Activated effector memory CD4-positive, alpha-beta T cell treated with anti-CD3 and anti-CD28 coated beads, Interleukin-2, amount 50 U/mL, for 16 hours (primary cell): ENCODE data around the gene GRM1.

ENCODE experiments used
- DNase-seq: peaks from one replicate; pipeline ENCODE4 v3.0.0-alpha.2; 2020

Gene GRM1

GRCh38 chr6:146100776-146101175 is 71.9 kb downstream of the GRM1 start:
- no peak for DNase-seq

DNA sequence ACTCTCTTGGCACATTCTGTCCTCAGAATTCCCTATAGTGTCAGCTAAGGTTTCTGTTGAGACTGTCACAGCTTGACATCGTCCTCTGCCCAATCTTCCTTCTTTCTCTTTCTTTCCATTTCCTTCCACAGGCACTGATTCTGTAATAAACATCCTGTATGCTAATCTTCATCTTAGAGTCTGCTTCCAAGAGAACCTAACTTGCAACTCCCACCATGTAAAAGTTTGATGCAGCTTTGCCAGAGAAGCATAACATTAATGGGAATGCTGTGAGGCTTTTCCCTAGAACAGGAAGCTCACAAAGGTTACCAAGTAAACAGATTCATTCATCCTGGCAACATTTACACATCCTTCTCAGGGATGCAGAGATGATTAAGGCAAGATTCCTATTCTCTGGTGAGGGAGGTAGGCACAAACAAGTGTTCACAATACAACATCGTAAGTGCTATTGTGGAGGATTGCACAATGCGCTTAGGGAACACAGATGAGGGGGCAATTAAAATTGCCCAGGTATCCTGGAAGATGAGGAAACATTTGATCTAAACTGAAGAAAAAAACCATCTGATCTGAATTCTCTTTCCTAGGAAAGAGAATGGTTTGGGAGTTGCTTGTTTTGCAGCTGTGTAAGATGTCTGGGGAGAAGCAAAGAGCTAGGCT is 74.7 kb downstream of the GRM1 start:
- no peak for DNase-seq

DNA sequence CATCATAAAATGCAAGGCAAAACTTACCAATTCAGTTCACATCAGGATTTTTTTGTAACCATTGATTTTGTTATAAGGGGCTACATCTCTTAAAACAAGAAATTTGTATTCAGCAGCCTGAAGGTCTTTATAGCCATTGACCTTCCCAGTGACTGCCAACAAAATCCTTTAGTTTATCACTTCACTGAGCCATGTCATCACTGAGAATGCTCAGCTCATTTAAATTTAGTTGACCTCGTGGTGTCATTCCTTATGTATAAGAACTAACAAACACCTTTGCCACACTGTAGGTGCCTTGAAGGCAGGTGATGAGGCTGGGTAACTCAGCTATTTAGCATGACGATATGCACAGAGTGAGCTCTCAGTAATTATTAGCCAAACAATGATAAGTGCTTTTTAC is 77.7 kb downstream of the GRM1 start:
- no peak for DNase-seq

GRCh38 chr6:146110990-146111389 is 82.1 kb downstream of the GRM1 start:
- DNase-seq, result no peak

- no peak for DNase-seq
These were observed 83.1 kb downstream of the GRM1 start for GRCh38 chr6:146111881-146112450.

DNA sequence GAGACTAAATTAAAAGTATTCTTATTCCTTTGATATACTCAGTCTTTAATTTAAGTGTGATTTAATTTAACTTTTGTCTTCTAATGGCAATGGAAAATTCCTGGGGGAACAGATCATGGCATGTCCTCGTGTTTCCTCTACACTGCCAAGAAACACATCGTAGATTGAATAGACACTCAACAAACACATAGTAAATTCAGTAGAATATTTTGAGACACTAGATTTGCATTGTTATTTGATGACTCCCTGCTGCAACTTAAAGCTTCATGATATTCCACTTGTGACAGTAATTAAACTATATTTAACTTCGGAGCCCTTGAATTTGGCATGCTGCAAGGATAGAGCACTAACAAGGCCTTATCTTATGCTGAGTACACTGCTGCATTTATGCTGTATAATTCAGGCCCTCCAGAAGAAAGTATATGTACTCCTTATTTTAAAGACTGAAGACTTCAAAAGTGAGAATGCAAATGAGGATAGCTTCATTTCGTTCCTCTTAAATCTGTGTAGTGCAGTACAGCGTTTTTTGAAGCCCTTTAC is 84.3 kb downstream of the GRM1 start:
- no peak for DNase-seq

GRCh38 chr6:146123616-146124015 is 94.8 kb downstream of the GRM1 start:
- DNase-seq, result no peak

- no peak for DNase-seq
These were observed 98.8 kb downstream of the GRM1 start for GRCh38 chr6:146127447-146128215.

DNA sequence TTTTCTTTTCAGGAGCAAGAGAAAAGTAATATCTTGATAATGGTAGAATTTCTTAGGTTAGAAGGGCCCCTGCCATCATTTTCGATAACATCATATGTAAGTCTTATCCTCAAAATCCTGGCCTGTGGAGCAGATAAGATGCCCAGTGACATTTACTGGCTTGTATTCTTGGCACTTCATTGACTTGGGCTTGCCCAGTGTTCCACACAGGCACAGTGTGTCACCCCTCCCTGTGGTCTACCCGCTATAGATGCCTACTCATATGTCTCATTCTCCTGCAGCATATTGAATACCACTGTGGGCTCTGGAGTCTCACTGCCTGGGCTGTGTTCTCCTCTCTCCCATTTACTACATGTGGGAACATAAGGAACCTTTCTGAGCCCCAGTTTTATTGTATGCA is 105.0 kb downstream of the GRM1 start:
- DNase-seq, result no peak

GRCh38 chr6:146135167-146135566 is 106.3 kb downstream of the GRM1 start:
- DNase-seq, result no peak

DNA sequence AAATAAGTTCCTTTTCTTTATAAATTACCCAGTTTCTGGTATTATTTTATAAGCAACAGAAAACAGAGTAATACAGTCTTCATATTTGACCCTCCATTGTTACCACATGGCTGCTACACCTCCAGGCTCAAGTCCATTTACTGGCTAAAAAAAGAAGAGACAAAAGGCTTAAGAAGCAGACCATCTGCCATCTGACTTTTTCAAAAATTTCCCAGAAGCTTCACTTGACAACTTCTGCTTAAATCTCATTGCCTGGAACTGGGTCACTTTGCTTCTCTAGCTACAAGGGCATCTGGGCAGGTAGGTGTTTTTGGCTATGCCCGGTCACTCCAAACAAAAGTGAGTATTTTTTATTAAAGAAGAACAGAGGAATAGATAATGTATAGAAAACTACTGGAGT is 118.0 kb downstream of the GRM1 start:
- no peak for DNase-seq

DNA sequence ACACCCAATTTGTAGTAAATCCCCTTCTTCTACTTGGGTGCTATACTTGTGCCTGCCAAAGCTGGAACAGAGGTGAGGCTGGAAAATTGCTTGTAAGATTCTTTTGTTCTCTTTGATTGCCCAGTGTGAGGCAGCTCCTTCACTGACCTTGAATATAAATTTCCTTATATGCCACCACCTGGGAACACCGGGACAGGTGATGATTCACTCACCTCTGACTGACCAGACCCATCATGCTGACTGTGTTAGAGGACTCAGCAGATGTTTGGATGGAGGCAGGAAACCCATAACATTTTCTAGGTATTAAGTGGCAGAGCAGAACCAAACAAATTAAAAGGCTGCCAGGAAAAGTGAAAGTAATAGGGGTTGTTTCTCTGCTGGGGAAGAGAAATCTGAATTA is 120.9 kb downstream of the GRM1 start:
- no peak for DNase-seq

GRCh38 chr6:146153040-146153758 is 124.3 kb downstream of the GRM1 start:
- no peak for DNase-seq

DNA sequence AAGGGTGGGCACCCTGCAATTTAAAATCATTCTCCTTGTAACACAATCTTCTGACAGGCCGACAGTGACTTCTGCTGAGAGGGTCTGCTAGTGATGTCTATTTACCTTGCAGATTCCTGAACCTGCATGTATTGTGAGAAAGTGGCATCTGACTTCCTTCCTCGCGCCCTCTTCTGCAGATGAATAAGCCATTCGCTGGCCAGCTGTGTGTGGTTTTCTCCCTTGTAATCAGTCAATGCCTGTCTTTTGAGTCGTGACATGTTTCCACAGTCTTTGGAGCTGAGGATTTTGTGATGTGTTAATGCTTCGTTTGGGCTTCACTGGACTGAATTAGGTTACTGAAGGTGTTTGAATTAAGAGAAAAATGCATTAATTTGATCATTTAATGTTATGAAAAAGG is 125.3 kb downstream of the GRM1 start:
- no peak for DNase-seq

DNA sequence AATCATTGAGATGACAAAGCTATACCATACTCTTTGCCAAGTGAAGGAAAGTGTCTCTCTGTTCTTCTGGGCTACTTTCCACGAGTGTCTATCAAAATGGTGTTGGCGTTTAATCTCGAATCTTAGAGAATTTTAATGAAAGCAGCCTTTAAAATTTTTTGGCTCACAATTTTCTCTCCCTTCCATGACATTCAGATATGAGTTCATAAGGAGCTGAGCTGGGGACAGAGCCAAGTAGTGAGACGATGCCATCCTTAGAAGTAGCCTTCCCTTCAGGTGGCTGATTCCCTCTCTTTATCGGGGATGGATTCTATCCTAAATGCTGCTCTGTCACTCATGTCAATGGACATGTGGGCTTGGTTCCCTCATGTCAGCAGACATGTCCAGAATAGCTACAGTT is 132.8 kb downstream of the GRM1 start:
- no peak for DNase-seq

DNA sequence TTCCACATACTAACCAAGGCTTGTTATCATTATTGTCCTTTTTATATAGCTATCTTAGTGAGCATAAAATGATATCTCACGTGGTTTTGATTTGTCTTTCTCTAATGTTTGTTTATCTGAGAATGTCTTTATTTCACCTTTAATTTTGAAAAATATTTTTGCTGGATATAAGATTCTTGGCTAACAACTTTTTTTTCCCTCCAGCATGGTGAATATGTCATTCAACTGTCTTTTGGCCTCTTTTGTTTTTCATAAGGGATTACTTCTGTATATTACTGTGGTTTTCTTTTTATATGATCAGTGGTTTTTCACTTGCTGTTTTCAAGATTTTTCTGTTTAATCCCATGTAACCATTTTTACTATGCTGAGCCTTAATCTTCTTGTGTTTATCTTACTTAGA is 141.0 kb downstream of the GRM1 start:
- DNase-seq, result no peak

DNA sequence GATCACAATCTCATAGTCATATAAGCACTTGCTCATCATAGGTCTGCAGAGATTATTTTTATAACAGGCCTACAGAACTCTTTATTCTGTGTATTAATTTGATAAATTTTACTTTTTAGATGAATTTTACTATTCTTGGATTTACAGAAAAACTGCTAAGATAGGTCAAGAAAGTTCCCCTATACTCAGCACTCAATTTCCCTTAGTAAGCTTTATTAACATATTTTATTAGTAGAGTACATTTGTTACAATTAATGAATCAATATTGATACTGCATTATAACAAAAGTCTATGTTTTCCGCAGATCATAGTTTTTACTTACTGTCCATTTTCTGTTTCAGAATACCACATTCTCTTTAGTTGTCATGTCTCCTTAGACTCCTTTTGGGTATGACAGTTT is 148.9 kb downstream of the GRM1 start:
- DNase-seq, result no peak

- DNase-seq, result no peak
These were observed 155.0 kb downstream of the GRM1 start for GRCh38 chr6:146183831-146184230.

DNA sequence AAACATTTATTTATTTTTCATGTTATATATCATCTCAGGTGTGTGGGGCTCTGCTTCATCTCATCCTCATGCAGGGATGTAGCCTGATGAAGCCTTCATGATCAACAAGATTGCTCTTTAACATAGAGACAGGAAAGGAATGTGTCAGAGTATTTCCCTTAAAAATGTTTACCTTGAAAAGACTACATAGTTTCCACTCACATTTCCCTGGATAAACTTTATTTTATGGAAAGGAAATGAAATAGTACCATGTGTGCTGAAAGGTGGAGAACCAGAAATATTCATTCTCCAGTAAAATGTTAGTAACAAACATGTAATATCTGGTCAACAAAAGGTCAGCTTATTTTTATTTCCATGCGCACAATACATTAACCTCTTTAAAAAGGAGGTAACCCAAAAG is 155.8 kb downstream of the GRM1 start:
- DNase-seq, result no peak

DNA sequence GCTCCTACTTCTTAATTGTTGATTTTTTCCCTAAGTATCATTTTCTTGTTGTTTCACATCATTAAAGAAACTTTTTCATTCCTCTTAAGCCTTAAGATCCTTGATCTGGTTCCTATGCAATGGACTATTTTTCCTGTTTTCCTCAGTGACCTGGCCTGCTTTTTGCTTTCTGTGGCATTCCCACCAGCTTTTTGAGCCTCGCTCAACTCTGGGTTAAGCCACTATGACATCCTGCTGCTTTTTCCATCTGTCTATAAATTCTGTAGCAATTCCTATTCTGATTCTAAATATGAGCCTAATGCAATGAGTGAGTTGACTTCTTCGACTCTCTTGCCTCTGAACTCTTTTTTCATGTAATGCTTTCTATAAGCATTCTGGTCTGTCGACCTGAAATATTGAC is 160.3 kb downstream of the GRM1 start:
- no peak for DNase-seq

GRCh38 chr6:146190581-146190980 is 161.7 kb downstream of the GRM1 start:
- no peak for DNase-seq

DNA sequence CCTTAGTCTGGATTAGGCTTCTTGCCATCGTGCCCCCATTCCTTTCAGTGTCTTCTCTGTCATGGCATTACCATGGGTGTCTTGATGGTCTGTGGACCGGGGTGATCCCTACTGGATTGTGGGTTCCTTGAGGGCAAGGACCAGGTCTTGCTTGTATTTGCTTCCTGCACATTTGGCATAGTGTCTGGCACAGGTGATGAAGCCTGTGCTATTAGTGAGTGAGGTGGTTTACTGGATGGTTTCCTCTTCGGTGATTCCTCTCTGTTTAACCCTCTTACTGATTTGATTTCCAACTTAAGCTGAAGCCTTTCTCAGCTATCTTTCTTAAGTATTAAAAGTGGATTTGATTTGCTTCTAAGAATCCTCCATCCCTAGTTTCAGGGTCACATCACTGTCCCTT is 162.3 kb downstream of the GRM1 start:
- DNase-seq, result no peak

DNA sequence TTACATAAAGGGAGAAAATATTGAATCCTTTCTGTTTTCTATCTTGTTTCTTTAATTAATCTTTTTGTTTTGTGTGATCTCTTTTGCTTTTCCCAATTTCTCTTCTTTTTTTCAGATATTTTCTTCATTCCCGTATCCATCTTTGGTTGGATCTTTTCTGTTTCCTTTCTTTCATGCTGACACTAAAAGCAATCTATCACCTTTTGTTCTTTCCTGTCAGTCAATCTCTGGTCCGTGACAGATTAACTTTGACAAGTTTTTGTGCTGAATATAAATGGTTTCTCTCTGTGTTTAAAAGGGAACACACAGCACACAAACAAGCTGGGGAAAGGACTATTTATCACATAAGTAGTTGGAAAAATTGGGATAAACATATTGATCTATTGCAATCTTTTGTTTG is 162.8 kb downstream of the GRM1 start:
- no peak for DNase-seq

- DNase-seq, result no peak
These were observed 165.6 kb downstream of the GRM1 start for GRCh38 chr6:146194434-146194833.
